GM12878 (cell line): ENCODE measurements around the gene RALGPS1. TPM values are rescaled to one million over a fixed set of nuclear protein-coding genes. Genes with fewer than 3 reads are reported as not detected.

Experiments
- EGR1 ChIP-seq, 2 experiments: IDR thresholded peaks; 1 replicate in 1 of 2; 2 replicates in 1 of 2; pipeline ENCODE4 v1.6.1; 2011 to 2012; ENCODE audit warnings: low read depth in 2 of 2, low read length in 2 of 2, borderline replicate concordance in 1 of 2, mild to moderate bottlenecking in 1 of 2, moderate library complexity in 1 of 2
- EZH2 ChIP-seq: IDR thresholded peaks from 2 replicates; pipeline ENCODE4 v1.6.1; 2012; ENCODE audit warnings: low read depth, mild to moderate bottlenecking, control low read depth, inconsistent platforms, low read length, borderline replicate concordance; ENCODE audit not compliant: control insufficient read depth
- POLR2AphosphoS2 ChIP-seq: IDR thresholded peaks from 2 replicates; pipeline ENCODE4 v1.6.1; 2011; ENCODE audit warnings: low read depth, mild to moderate bottlenecking, low read length, improper control_type of control experiment, moderate library complexity
- YY1 ChIP-seq: IDR thresholded peaks from 2 replicates; pipeline ENCODE4 v1.6.1; 2011; ENCODE audit warnings: low read depth, mild to moderate bottlenecking, low read length
- ZNF687 ChIP-seq: fragments of 450-650 bp; IDR thresholded peaks from 2 replicates; pipeline ENCODE4 v1.6.1; 2017; ENCODE audit warnings: mild to moderate bottlenecking, moderate library complexity
- polyA plus RNA-seq, 11 experiments: library from polyadenylated mRNA; depleted of rRNA in 4 of 11; unstranded in 6 of 11; stranded (reverse) in 5 of 11; fragments of >200 nt; fragmentation: Nextera tagmentation in 4 of 11; fragmentation: Illumina TruSeq in 1 of 11; extraction: Ambion mirVana in 4 of 11; extraction: Trizol in 1 of 11; gene quantifications; 1 replicate in 1 of 11; 2 replicates in 10 of 11; pipeline versions ENCODE4 v1.2.1 to v1.2.3, GENCODE V29; 2011 to 2016; ENCODE audit warnings: inconsistent platforms in 2 of 11, missing spikeins in 2 of 11, low read depth in 1 of 11
- total RNA-seq, 4 experiments: library from RNA; depleted of rRNA in 3 of 4; stranded (reverse); fragments of >200 nt in 3 of 4; fragmentation: Illumina TruSeq in 1 of 4; extraction: Trizol in 1 of 4; gene quantifications; 2 replicates each; pipeline versions ENCODE4 v1.2.1 to v1.2.3, GENCODE V29; 2013 to 2021
- TF ChIP-seq, protein P1 (sequence below): fragments of 450-650 bp; IDR thresholded peaks from 2 replicates; pipeline ENCODE4 v1.6.1; 2014; ENCODE audit warnings: mild to moderate bottlenecking

The RALGPS1 gene
- total and polyA plus RNA-seq, 10 of the 15 experiments (the other 5 are each of a cell fraction or from before 2014, with no cell fraction given) = 0.13 to 5.6 (median 2.7) TPM

DNA sequence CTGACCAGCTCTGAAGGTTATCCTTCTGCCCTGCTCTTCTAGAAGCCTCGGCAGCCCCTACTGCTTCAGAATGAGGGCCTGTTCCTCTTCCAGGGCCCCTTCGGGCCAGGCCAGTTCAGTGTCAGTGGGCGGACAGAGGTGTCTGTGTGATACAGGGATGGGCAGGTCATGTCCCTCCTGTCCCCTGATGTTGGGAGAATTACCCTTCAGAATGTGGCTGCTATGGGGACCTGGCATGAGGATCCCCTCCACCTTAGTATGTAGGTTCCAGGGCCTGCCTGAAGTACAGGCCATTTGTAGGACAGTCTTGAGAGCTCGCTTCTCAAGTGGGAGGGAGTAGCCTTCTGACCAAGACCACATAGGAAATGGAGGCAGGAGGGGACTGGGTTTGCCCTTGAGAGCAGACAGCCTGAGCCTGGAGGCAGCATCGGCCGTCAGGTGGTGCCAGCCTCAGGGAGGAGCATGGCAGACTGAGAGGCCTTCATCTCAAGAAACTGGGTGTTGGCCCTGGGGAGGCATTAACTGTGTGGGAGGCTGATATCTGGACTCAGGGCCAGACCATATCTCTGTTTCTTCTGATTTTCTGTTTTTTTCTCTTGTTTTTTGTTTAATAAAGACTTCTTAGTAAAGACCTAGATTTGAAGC lies 175.9 kb downstream of the RALGPS1 start (continued):
- TF ChIP-seq POLR2AphosphoS2 = no peak
- no peak for TF ChIP-seq ZNF687
- TF ChIP-seq EGR1 (IDR thresholded peaks at IDR 0.05; ENCODE audit: borderline replicate concordance in 1 of 2, low read depth in 2 of 2, low read length in 2 of 2) = no peak
- no peak for TF ChIP-seq EZH2
- TF ChIP-seq, protein P1, sequence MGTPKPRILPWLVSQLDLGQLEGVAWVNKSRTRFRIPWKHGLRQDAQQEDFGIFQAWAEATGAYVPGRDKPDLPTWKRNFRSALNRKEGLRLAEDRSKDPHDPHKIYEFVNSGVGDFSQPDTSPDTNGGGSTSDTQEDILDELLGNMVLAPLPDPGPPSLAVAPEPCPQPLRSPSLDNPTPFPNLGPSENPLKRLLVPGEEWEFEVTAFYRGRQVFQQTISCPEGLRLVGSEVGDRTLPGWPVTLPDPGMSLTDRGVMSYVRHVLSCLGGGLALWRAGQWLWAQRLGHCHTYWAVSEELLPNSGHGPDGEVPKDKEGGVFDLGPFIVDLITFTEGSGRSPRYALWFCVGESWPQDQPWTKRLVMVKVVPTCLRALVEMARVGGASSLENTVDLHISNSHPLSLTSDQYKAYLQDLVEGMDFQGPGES = no peak
- TF ChIP-seq YY1 = no peak
